HG03442 (cell line): Measurements from ENCODE around the gene FMNL2.
"Not testable (repeated sequence)": the region's sequence is repeated elsewhere in the genome, so short reads cannot be mapped to it uniquely, and the experiment has no call there.

Source experiments
- ATAC-seq: cut with Tn5 transposase; IDR thresholded peaks from one replicate; pipeline ENCODE4 v1.9.1; 2021; ENCODE audit warnings: mild to moderate bottlenecking, moderate library complexity; ENCODE audit not compliant: unreplicated experiment

The FMNL2 gene

DNA sequence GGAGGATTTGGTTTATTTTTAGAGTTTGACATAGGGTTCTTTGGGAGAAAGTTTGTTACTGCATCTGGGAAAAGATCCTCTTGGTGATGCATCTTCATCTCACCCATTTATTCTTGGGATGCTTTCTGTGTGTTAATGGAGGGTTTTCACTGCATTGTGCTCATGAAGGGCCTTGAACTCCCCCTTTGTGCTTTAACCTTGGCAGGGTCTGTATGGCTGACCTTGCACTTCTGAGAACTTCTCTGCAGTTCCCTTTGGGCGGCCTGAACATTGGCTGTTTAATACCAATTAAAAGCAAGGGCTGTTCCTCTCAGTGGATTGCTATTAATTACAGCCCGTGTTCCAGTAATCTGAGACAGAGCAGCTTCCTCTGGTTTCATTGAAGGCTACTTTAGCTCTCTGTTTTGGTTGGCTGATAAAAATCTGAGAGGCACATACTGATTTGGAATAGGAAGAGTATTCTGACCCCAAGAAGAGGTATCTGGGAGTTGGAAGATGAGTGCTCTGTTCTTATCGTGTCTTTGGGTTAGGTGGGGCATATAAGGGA lies 37.5 kb downstream of the FMNL2 start:
- ATAC-seq, result no peak

GRCh38 chr2:152375174-152375573 lies 40.2 kb downstream of the FMNL2 start:
- no peak for ATAC-seq

DNA sequence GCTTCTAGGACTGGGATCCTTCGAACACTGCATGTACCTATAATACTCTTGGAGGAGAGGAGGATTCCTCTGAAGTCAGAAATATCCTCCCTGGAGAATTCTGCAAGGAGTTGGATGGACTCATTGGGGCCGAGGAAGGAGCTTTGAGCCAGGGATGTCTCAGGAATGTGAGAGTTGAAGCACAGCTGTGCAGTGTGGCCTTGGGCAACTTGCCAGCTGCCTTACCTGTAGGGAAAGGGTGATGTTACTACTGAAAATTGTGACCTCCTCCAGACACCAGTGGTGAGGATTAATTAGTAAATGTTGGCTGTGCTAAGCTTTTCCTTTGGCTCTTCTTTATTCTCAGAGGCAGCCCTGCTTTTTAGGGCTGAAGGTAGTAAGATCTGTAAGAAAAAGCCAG lies 41.4 kb downstream of the FMNL2 start:
- no peak for ATAC-seq

- no peak for ATAC-seq
Measured at GRCh38 chr2:152376968-152377367, 42.0 kb downstream of the FMNL2 start.

- no peak for ATAC-seq
Measured at GRCh38 chr2:152379089-152379488, 44.1 kb downstream of the FMNL2 start.

- no peak for ATAC-seq
Measured at GRCh38 chr2:152380261-152381055, 45.5 kb downstream of the FMNL2 start.

GRCh38 chr2:152383702-152384101 lies 48.7 kb downstream of the FMNL2 start:
- no peak for ATAC-seq

DNA sequence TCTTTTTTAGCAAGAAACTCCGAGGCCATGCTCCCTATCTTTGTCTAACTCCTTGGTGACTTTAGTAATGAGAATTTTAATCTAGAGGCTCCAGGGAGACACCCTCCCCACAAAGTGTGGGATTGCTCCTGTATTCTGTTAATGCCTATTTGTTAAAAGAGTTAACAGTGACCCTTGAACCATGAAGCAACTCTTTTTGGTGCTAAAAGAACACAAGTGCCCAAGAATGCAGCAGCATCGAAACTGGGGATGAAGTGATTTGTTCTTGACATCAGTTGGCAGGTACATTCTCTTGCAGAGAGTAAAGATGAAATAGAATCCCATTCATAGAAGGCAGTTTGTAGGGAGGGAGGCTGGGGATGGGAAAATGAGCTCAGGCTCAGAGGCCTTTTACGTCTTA lies 50.0 kb downstream of the FMNL2 start:
- ATAC-seq, result no peak

- ATAC-seq, result no peak
Measured at GRCh38 chr2:152385650-152386049, 50.7 kb downstream of the FMNL2 start.

GRCh38 chr2:152386266-152386665 lies 51.3 kb downstream of the FMNL2 start:
- ATAC-seq, result no peak

DNA sequence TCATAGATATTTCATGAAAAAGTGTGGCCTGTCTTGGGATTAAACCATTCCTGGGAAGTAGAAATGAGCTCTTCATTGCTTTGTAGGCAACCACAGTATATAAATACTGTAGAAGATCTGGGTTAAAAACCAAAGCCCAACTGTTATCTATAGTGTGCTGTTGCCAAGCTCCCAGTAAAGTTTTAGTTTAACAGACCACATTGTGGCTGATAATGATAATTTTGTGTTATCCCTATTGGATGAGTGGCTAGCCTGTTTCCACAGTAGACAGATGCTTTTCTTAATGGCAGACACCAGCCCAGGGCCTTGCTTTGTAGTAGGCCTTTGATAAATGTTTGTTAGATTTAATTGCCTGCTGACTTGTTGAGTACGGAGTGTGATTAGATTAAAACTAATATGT lies 52.1 kb downstream of the FMNL2 start:
- ATAC-seq, result no peak

GRCh38 chr2:152388269-152388668 lies 53.3 kb downstream of the FMNL2 start:
- not testable (repeated sequence) for ATAC-seq

GRCh38 chr2:152389483-152389882 lies 54.5 kb downstream of the FMNL2 start:
- ATAC-seq, result no peak

- ATAC-seq, result no peak
Measured at GRCh38 chr2:152390837-152391236, 55.9 kb downstream of the FMNL2 start.

- ATAC-seq, result no peak
Measured at GRCh38 chr2:152391318-152391717, 56.3 kb downstream of the FMNL2 start.

DNA sequence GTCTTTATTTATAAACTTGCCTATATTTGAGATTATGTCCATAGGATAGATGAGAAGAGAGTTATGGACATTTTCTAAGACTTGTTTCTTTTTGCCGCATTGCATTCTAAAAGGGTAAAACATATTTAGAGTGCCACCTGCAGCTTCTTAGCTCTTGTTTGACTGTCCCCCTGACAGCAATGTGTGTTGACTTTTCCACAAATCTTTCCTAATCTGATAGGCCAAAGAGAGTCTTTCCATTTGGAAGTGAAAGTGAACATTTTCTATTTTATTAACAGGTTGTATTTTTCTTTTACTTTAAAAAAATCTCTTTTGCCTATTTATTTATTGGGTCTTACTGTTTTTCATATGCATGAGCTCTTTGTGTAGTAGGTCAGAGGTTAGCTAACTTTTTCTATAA lies 58.4 kb downstream of the FMNL2 start:
- no peak for ATAC-seq

DNA sequence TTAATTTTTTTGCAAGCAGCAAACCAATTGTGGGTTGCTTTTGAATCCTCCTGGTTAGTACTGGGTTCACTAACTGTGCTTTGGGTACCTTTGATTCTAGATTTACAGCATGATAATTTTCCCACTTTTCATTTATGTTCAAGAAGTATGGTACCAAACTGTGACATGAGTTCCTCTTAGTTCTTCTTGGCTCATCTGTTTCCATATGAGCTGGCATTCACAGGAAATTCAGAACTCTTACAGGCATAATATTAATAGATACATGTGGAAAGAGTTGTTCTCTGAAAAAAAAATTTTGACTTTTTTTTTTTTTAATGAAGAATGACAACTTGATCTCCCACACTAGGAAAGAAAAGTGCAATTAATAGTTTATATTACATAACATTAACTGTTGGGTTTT lies 59.4 kb downstream of the FMNL2 start:
- no peak for ATAC-seq

GRCh38 chr2:152395103-152395502 lies 60.1 kb downstream of the FMNL2 start:
- no peak for ATAC-seq

DNA sequence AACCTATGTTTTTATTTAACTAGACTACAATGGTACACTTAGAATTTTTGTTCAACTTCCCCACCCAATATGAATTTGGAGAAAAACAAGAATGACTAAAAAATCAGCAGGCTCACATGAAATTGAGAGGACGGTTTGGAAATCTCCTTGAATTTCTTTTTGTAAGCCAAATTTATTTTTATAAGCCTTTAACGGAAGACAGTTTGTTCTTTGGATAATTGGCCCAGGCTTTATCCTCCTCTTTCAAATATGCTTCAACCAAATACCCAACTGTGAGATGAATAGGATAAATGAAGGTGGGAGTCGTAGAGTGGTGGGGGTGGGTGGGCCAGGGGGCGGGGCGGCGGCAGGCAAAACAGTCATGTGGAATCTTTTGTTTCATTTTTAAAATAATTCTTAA lies 60.6 kb downstream of the FMNL2 start:
- no peak for ATAC-seq

- no peak for ATAC-seq
Measured at GRCh38 chr2:152396051-152396511, 61.1 kb downstream of the FMNL2 start.

DNA sequence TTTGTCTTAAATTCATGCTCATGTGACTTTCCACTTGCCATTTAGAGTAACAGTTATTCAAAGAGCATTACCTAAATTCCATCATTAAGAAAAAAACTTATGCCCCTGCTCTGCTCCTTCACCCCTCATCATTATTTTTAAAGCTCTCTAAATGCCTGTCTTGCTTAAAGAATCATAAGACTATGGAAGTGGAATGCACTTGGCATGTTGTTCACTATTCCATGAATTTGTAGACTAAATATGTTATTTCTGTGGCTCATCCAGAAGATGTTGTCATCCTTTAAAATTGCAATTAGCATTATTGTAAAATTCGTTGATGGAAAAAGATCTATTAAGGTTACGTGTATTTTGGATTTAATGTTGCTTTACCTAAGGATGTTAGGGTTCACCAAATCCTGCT lies 61.8 kb downstream of the FMNL2 start:
- ATAC-seq, result no peak

DNA sequence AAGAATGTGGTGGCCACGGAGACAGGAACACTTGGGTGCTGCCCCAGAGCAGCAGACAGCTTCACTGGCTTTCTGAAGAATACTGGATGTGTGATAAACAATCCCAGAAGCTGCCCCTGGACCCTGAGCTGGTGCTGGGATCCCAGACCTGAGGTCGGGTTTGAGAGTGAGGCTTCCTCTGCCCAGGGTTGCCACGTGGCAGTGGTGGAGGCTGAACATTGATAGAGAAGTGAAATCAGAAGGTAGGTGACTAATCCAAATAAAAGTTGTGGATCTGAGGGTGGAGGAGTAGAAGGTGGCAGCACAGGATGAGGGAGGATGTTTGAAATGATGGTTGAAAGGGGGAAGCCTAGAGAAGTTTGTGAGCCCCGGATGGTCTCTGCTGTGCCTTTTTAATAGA lies 64.0 kb downstream of the FMNL2 start:
- no peak for ATAC-seq
